SW 1271 (cell line): Measurements from ENCODE around the gene EXOC7.
"Not testable (repeated sequence)": the region's sequence is repeated elsewhere in the genome, so short reads cannot be mapped to it uniquely, and the experiment has no call there.

Source experiments
- DNase-seq, 2 experiments: peaks; one replicate each; lab custom pipeline; 2025; lab: John Stamatoyannopoulos, UW

The EXOC7 gene

GRCh38 chr17:76075364-76076145, 28.0 kb downstream of the EXOC7 start:
- DNase-seq = no peak

GRCh38 chr17:76074390-76075363, 28.9 kb downstream of the EXOC7 start, which contains the start of gene GALR2:
Gene GALR2, plus strand, starts transcription at chr17:76074781. Its CDS starts 103 bp downstream, at chr17:76074884.
- no peak for DNase-seq

DNA sequence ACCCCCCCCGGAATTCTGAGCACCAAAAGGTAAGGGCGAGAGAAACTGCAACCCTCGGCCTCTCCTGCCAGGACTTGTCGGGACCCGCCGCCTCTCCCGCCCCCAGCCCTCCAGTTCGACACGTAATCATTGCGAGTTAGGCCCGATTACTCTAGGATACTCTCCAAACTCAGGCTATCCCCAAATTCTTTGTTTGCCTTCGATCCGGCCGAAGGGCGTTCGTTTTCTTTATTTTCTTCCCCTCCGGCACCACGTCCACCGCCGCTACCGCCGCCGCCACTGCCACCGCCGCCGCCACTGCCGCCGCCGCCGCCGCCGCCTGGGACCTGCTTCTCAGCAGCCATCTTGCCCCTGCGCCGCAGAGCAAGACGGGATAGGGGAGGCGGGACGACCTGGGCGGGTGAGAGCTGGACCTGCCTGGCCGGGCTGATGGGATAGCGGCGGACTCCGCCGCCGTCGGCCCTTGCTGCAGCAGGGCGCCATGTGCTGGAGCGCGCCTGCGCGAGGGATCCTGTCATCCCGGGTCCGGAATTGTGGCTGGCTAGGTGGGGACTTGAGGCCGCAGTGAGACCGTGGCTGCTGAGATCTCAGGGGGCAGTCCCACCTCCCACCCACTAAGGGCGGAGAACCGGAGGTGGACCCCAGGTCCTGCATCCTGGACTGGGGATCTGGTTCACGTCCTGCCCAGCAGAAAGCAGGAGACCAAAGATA, 31.3 kb downstream of the EXOC7 start, which contains the start of gene SRP68:
Gene SRP68 (minus strand): TSS at position 370 of the 711 bp plus-strand sequence. CDS start 26 bp downstream, at position 344.
- DNase-seq = peak; percentile 52 to 85

GRCh38 chr17:76071531-76072147, 31.9 kb downstream of the EXOC7 start:
- DNase-seq = no peak

- DNase-seq = no peak
These were observed 37.8 kb downstream of the EXOC7 start for GRCh38 chr17:76065775-76066174.

DNA sequence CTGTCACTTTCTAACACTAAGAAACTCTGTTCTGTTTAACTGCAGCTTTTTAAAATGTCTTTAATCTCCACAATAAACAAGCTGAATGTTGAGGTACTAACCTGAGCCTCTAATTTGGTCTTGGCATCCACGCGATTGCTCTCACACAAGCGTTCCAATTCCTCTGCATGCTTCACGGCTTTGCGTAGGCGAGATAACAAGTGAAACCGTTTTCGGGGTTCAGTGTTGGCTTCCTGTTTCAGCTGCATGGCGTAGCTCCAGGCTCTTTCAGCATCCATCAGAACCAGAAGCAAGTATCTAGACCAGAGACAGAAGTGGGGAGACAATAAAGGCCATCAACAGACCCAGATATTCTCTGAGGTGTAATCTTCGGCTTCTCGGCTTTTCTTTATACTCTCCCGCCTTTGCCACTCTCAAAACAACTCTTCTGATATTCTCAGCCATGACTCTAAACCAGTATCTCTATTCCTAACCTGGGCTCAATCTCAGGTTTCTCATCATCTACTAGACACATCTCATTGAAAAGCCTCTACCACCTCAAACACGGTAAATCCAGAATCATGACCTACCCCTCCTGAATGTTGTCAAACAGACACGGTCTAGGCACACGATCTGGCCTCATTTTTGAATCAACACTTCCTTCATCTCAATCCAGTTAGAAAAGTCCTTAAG, 39.6 kb downstream of the EXOC7 start:
- DNase-seq = no peak

- DNase-seq = not testable (repeated sequence)
These were observed 45.3 kb downstream of the EXOC7 start for GRCh38 chr17:76058264-76058663.

- no peak for DNase-seq
These were observed 46.7 kb downstream of the EXOC7 start for GRCh38 chr17:76056882-76057281.

DNA sequence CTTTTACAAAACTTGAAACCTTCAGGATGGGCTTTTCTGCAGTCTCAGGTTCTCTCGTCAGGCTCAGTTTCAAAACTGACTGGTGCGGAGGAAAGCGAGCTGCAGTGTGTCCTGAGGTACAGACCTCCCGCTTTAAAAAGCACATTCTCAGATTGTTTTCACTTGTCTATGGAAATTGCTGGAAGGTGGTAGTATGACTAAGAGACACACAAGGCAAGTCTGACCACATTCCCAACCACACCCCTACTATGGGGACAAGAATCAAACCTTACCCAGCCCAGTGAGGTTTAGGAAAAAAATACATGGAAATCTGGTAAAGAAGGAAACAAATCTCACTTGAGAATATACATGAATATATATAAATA, 49.5 kb downstream of the EXOC7 start:
- DNase-seq = no peak

DNA sequence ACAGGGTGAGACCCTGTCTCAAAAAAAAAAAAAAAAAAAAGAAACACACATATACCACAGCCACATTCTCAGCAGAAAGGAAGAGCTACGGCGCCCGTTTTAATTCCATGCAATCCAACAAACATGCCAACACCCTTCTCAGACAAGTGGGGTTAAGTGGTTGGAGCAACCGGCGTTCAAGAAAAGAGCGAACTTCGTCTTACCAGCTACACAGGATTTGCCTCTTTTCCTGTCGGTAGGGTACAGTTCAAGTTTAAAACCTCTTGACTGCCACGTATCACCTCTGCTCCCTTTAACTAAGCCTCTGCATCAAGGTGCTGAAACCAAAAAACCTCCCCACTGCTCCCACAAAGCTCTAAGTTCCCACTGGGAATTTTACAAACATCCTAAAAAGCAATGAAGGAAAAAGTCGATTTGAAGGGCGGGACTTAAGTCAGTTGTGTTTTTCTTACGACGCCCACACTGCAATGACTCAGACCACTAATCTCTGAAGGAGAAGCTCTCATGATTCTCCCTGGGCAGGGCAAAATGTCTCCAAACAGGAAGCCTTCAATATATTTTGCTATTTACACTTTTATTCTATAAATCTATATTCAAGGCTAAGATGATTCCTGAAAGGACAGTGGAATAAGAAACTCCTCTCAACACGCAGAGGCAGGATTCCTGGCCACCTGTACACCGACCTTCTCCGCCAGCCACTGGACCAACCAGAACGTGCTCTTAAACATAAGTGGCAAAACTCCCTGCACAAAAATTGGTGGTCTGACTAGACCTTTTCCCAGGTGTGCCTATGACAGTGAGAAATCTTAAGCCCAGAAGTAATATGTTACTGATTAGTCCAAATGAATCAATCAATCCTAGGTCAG, 50.1 kb downstream of the EXOC7 start:
- DNase-seq = peak in 1 of 2 experiments; percentile 21

- no peak for DNase-seq
These were observed 52.0 kb downstream of the EXOC7 start for GRCh38 chr17:76051561-76051960.

- DNase-seq = no peak
These were observed 52.8 kb downstream of the EXOC7 start for GRCh38 chr17:76050538-76051467.

DNA sequence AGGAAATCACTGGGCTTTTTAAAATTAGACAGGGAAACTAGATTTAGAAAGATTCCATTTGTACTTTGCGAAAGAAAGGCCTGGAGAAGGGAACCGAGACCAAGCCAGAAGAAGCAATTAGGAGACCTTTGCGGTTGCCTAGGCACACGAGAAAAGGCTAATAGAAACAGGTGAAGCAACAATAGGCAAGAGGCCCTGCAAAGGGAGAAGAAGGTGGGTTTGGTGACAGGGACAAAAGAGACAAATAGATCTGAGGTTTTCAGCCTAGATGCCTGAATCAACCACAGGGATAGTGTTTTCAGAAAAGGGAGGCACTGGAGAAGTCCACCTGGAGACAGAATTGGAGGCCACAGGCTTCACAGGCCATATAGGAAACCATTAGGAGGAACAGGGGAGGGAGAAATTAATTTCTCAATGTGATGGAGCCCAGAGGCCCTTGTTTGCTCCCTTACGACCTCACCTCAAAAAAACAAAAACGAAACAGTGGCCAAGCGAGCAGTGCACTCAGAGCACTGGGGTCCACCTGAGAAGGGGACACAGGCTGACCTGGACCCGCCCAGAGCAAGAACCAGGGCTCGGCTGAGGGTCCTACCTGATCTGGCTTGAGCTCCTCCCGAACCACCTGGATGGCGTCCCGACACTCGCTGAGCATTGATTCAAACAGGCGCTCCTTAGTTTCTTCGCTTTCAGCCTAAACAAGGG, 53.6 kb downstream of the EXOC7 start:
- DNase-seq = no peak

DNA sequence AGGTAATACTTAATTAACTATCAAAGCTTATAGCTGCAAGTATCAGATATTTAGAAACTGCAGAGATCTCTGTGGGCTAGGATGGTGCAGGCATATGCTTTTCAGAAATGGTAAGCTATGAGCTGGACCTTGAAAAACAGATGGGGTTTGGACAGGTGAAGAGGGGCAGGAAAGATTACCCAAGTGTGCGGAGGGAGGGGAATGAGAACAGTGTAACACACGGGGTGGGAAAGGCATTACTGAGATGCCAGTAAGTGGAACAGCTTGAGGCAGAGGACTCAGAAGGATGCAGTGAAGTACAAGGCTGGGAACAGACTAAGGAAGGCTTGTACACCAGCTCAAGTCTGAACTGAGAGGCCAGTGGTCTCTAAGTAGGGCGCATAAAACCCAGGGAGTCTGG, 54.3 kb downstream of the EXOC7 start:
- no peak for DNase-seq

DNA sequence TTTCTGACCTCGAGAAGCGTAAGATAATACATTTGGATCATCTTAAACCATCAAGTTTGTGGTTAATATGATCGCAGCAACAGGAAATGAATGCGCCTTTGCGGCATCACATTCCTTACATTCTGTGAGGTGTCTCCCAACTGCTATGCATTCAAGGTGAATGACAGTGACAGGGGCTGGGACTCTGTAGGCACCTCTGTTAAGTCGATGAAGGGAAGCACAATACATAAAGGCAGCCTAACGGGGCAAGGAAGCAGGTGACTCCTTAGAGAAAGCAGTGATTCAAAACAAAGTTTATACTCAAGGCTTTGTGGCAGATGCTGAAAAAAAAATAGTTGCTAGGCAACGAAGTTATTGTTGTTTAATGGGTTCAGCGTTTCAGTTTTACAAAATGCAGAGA, 54.9 kb downstream of the EXOC7 start:
- peak in 1 of 2 experiments; percentile 27 for DNase-seq

GRCh38 chr17:76048025-76048605, 55.5 kb downstream of the EXOC7 start:
- no peak for DNase-seq

DNA sequence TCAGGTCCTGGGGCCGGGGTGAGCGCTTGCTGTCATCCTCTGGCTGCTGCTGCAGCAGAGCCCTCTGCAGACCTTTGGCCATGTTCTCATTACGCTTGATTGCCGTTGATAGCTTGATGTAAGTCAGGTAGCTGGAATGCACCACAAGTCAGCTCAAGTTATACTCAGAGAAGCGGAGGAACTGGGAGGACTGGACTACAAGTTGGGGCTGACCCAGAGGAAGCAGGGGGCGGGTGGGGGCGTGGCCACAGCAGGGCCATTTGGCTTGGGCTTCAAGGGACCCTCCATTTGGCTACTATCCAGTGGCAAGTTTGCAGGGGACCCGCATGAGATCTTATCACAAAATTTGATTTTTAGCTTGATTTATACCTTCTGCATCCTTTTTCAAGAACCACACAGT, 57.5 kb downstream of the EXOC7 start:
- DNase-seq = no peak

DNA sequence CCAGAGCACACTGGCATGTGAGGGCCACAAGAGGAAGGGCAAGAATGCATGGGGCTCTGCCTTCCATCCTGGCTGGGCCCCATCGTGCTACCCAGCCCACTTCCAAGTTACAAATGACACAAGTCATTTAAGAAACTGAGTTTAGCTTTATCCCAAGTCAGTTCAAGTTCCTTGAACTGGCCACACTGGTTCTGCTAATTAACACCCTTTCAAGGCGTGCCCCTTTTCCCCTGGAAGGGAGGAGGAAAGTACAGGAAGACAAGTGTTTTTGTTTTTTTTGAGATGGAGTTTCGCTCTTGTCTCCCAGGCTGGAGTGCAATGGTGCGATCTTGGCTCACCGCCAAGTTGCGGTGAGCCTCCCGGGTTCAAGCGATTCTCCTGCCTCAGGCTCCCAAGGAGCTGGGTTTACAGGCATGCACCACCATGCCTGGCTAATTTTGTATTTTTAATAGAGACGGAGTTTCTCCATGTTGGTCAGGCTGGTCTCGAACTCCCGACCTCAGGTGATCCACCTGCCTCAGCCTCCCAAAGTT, 59.0 kb downstream of the EXOC7 start:
- DNase-seq = not testable (repeated sequence)
